A549 treated with DMSO at 1 μM for 4 hours (cell line): Measurements from ENCODE around the gene ERICH6B. TPM values are rescaled to one million over a fixed set of nuclear protein-coding genes. Genes with fewer than 3 reads are reported as not detected.

Source experiments
- total RNA-seq: library from RNA; stranded (reverse); fragments of 200-300 nt; extraction: Qiagen RNA extraction; gene quantifications from 5 replicates; pipeline ENCODE4 v1.2.3, GENCODE V29; 2022; ENCODE audit warnings: low read depth

ERICH6B gene
- not detected in 5 replicates for total RNA-seq

GRCh38 chr13:45615501-45616101, at the start of gene ERICH6B:
TSS of gene ERICH6B (minus strand) at chr13:45615739. CDS start at chr13:45597005, 18,734 bp downstream.

Other genes with a start within 250 kb of the ERICH6B start
- gene SLC25A30, start 197.4 kb downstream of the ERICH6B start, total RNA-seq = 7.4 to 10.3 TPM (median 8.9 TPM) in 5 replicates
- gene COG3, start 150.8 kb downstream of the ERICH6B start, total RNA-seq = 12.0 to 18.2 TPM (median 13.8 TPM) in 5 replicates
- gene CBY2, start 86.6 kb upstream of the ERICH6B start, total RNA-seq = not detected in 5 replicates
- not detected in 5 replicates for gene SIAH3, start 236.0 kb upstream of the ERICH6B start, total RNA-seq